Activated CD4-positive, alpha-beta T cell treated with anti-CD3 and anti-CD28 coated beads for 36 hours (primary cell): ENCODE measurements around the gene CYB561A3. TPM values are rescaled to one million over a fixed set of nuclear protein-coding genes. Genes with fewer than 3 reads are reported as not detected.

ENCODE experiments used
- total RNA-seq, 2 experiments: library from RNA; stranded (reverse); gene quantifications; one replicate each; pipeline ENCODE4 v1.2.3, GENCODE V29; 2021

The CYB561A3 gene
- total RNA-seq, 2 experiments from 2014 or later = 31.8 to 34.4 TPM

Other genes with a start within 250 kb of the CYB561A3 start
- gene VPS37C, start 200.5 kb downstream of the CYB561A3 start, total RNA-seq = 10 to 100 TPM in 1 of 2 experiments, 1 to 10 TPM in 1; 9.5 to 10.6 TPM
- gene PGA3, start 158.4 kb downstream of the CYB561A3 start, total RNA-seq = not detected
- not detected for gene PGA4, start 139.5 kb downstream of the CYB561A3 start, total RNA-seq
- gene PGA5, start 120.7 kb downstream of the CYB561A3 start, total RNA-seq = not detected
- gene VWCE, start 66.6 kb downstream of the CYB561A3 start, total RNA-seq = 1 to 10 TPM; 5.2 to 6.8 TPM
- gene DDB1, start 28.8 kb downstream of the CYB561A3 start, total RNA-seq = 100 to 1,000 TPM; 258 to 268 TPM
- 100 to 1,000 TPM; 100 to 107 TPM for gene TKFC, start 28.7 kb downstream of the CYB561A3 start, total RNA-seq
- 10 to 100 TPM; 38.6 to 56.5 TPM for gene TMEM138, start 492 bp upstream of the CYB561A3 start, total RNA-seq
- 1 to 10 TPM; 8.3 to 8.8 TPM for gene TMEM216, start 30.7 kb upstream of the CYB561A3 start, total RNA-seq
- gene CPSF7, start 68.1 kb upstream of the CYB561A3 start, total RNA-seq = 100 to 1,000 TPM; 108 to 179 TPM
- 10 to 100 TPM; 23.6 to 33.6 TPM for gene SDHAF2, start 68.2 kb upstream of the CYB561A3 start, total RNA-seq
- gene LRRC10B, start 146.9 kb upstream of the CYB561A3 start, total RNA-seq = not detected
- under 1 TPM in 1 of 2 experiments, not detected in 1; 0.04 TPM for gene SYT7, start 219.2 kb upstream of the CYB561A3 start, total RNA-seq